HepG2 (cell line): ENCODE measurements around the gene STXBP4. TPM values are rescaled to one million over a fixed set of nuclear protein-coding genes. Genes with fewer than 3 reads are reported as not detected.
A peak's percentile ranks its signal among the peaks of the same experiment; 100 is the strongest.

Experiments used
- ARNTL ChIP-seq: sonication (generic); formaldehyde crosslinking; IDR thresholded peaks from 2 replicates; pipeline ENCODE4 v1.4.0; 2020; ENCODE audit warnings: mild to moderate bottlenecking, missing genetic modification reagents
- BCL6 ChIP-seq: IDR thresholded peaks from 2 replicates; pipeline ENCODE4 v1.6.1; 2016; ENCODE audit warnings: missing genetic modification reagents, missing compliant biosample characterization
- CC2D1A ChIP-seq: sonication (generic); formaldehyde crosslinking; IDR thresholded peaks from 2 replicates; pipeline ENCODE4 v1.8.1; 2023; ENCODE audit warnings: mild to moderate bottlenecking, missing genetic modification reagents
- GZF1 ChIP-seq: sonication (generic); formaldehyde crosslinking; IDR thresholded peaks from 2 replicates; pipeline ENCODE4 v1.5.1; 2020; ENCODE audit warnings: mild to moderate bottlenecking, missing genetic modification reagents
- HDAC2 ChIP-seq: sonication (generic); formaldehyde crosslinking; IDR thresholded peaks from 2 replicates; pipeline ENCODE4 v1.4.0; 2020; ENCODE audit warnings: missing genetic modification reagents
- MYC ChIP-seq: sonication (generic); formaldehyde crosslinking; IDR thresholded peaks from 2 replicates; pipeline ENCODE4 v1.9.0; 2021; ENCODE audit warnings: missing genetic modification reagents, borderline replicate concordance
- ONECUT2 ChIP-seq: sonication (generic); formaldehyde crosslinking; IDR thresholded peaks from 2 replicates; pipeline ENCODE4 v1.4.0; 2020; ENCODE audit warnings: missing genetic modification reagents
- PBX2 ChIP-seq: IDR thresholded peaks from 2 replicates; pipeline ENCODE4 v1.6.1; 2016; ENCODE audit warnings: control low read depth
- POGZ ChIP-seq: sonication (generic); formaldehyde crosslinking; IDR thresholded peaks from 2 replicates; pipeline ENCODE4 v1.4.0; 2020; ENCODE audit warnings: mild to moderate bottlenecking, missing genetic modification reagents
- POLR2A ChIP-seq, 2 experiments: IDR thresholded peaks; 2 replicates each; pipeline ENCODE4 v1.6.1; 2011; ENCODE audit warnings: low read depth in 2 of 2, low read length in 2 of 2, mild to moderate bottlenecking in 1 of 2, moderate library complexity in 1 of 2; ENCODE audit not compliant: insufficient read depth in 1 of 2
- ZNF264 ChIP-seq: sonication (generic); formaldehyde crosslinking; IDR thresholded peaks from 2 replicates; pipeline ENCODE4 v1.4.0; 2020; ENCODE audit warnings: missing genetic modification reagents
- ZNF317 ChIP-seq: sonication (generic); formaldehyde crosslinking; IDR thresholded peaks from 2 replicates; pipeline ENCODE4 v1.5.0; 2020; ENCODE audit warnings: mild to moderate bottlenecking, missing genetic modification reagents
- ZNF746 ChIP-seq: sonication (generic); formaldehyde crosslinking; IDR thresholded peaks from 2 replicates; pipeline ENCODE4 v1.8.0; 2022; ENCODE audit warnings: mild to moderate bottlenecking, missing genetic modification reagents
- ZNF792 ChIP-seq: IDR thresholded peaks from 2 replicates; pipeline ENCODE4 v1.6.1; 2016
- polyA plus RNA-seq, 8 experiments: library from polyadenylated mRNA; depleted of rRNA in 3 of 8; stranded (reverse) in 7 of 8; unstranded in 1 of 8; fragments of >200 nt; fragmentation: Illumina TruSeq in 4 of 8; extraction: Trizol in 4 of 8; gene quantifications; 2 replicates each; pipeline versions ENCODE4 v1.2.1 to v1.2.3, GENCODE V29; 2011 to 2016; ENCODE audit warnings: low read depth in 4 of 8, missing spikeins in 1 of 8, mixed read lengths in 1 of 8; ENCODE audit not compliant: insufficient read depth in 1 of 8
- total RNA-seq, 5 experiments: library from RNA; depleted of rRNA; stranded (reverse); fragments of >200 nt; fragmentation: Illumina TruSeq; extraction: Trizol; gene quantifications; 2 replicates each; pipeline ENCODE4 v1.2.3, GENCODE V29; 2016; ENCODE audit warnings: low read depth in 1 of 5
- TF ChIP-seq, protein P1 (sequence below): sonication (generic); formaldehyde crosslinking; IDR thresholded peaks from 2 replicates; pipeline ENCODE4 v1.4.0; 2020; ENCODE audit warnings: missing genetic modification reagents, borderline replicate concordance
- TF ChIP-seq, protein P2 (sequence below): sonication (generic); formaldehyde crosslinking; IDR thresholded peaks from 2 replicates; pipeline ENCODE4 v1.5.0; 2020; ENCODE audit warnings: missing genetic modification reagents
- TF ChIP-seq, protein P3 (sequence below): sonication (generic); formaldehyde crosslinking; IDR thresholded peaks from 2 replicates; pipeline ENCODE4 v1.5.1; 2020; ENCODE audit warnings: mild to moderate bottlenecking, missing genetic modification reagents
- TF ChIP-seq, protein P4 (sequence below): IDR thresholded peaks from 2 replicates; pipeline ENCODE4 v1.6.1; 2018; ENCODE audit warnings: missing genetic modification reagents

Gene STXBP4
- total and polyA plus RNA-seq, 2 of the 13 experiments (the other 11 are each of a cell fraction or from before 2014, with no cell fraction given) = 8.5 to 36.1 TPM

DNA sequence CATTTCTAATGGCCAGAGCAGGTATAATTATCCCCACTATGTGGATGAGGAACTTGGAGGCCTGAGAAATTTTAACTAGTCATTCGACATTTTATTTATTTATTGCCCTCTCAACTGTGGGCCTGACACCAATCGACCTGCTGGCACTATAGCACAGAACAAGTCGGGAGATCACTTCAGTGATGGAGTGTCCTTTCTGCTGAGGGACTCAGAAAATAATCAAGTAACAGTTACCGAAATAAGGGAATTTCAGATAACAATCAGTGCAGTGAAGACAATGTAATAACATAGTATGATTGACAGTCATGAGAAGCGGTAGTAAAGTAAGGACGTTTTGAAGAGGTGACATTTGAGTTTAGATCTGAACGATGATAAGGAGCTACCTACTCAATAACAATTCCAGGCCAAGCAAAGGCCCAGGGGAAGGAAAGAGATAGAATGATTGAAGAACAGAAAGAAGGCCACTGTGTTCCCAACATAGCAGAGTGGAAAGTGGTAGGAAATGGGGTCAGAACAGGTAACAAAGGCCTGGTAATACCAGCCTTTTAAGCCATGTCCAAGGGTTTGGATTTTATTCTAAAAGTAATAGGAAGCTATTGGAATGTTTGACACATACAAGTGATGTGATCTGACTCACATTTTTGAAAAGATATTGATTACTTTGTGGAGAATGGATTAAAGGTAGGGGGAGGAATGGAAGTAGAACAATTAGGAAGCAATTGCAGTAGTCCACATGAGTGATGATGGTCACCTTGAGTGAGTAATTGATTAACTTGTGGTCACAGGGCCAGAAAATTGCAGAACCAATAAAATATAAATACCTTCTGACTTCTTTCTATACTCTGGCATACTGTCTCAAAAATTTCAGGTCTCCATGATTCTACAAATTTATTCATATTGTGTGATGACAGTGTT lies 1.4 kb downstream of the STXBP4 start (continued):
- TF ChIP-seq PBX2 (CRISPR knock-in tag) (0 out of 2 replicates have a peak, but pooled peaks have one; percentile 32), MYC (CRISPR knock-in tag) (no peak), ZNF317 (CRISPR knock-in tag) (0 out of 2 replicates have a peak, but pooled peaks have one; percentile 41), ZNF746 (CRISPR knock-in tag) (no peak), HDAC2 (CRISPR knock-in tag) (peak; percentile 31), CC2D1A (peak; percentile 86; the same call in 1 of the 2 replicates), ZNF264 (CRISPR knock-in tag) (0 out of 2 replicates have a peak, but pooled peaks have one; percentile 38), ONECUT2 (peak; percentile 61), ARNTL (CRISPR knock-in tag) (peak; percentile 41; the same call in 1 of the 2 replicates), ZNF792 (CRISPR knock-in tag) (peak; percentile 23; the same call in 1 of the 2 replicates), GZF1 (CRISPR knock-in tag) (0 out of 2 replicates have a peak, but pooled peaks have one; percentile 49), POGZ (CRISPR knock-in tag) (no peak), POLR2A (IDR thresholded peaks at IDR 0.05; ENCODE audit: insufficient read depth in 1 of 2, low read depth in 2 of 2, low read length in 2 of 2) (0 out of 4 replicates have a peak, but pooled peaks of 1 of the 2 experiments have one; percentile 19), BCL6 (CRISPR knock-in tag) (no peak)
- TF ChIP-seq, protein P1, sequence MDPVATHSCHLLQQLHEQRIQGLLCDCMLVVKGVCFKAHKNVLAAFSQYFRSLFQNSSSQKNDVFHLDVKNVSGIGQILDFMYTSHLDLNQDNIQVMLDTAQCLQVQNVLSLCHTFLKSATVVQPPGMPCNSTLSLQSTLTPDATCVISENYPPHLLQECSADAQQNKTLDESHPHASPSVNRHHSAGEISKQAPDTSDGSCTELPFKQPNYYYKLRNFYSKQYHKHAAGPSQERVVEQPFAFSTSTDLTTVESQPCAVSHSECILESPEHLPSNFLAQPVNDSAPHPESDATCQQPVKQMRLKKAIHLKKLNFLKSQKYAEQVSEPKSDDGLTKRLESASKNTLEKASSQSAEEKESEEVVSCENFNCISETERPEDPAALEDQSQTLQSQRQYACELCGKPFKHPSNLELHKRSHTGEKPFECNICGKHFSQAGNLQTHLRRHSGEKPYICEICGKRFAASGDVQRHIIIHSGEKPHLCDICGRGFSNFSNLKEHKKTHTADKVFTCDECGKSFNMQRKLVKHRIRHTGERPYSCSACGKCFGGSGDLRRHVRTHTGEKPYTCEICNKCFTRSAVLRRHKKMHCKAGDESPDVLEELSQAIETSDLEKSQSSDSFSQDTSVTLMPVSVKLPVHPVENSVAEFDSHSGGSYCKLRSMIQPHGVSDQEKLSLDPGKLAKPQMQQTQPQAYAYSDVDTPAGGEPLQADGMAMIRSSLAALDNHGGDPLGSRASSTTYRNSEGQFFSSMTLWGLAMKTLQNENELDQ = no peak
- TF ChIP-seq, protein P2, sequence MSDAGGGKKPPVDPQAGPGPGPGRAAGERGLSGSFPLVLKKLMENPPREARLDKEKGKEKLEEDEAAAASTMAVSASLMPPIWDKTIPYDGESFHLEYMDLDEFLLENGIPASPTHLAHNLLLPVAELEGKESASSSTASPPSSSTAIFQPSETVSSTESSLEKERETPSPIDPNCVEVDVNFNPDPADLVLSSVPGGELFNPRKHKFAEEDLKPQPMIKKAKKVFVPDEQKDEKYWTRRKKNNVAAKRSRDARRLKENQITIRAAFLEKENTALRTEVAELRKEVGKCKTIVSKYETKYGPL (CRISPR knock-in tag) = peak; percentile 38; the same call in 1 of the 2 replicates
- TF ChIP-seq, protein P3, sequence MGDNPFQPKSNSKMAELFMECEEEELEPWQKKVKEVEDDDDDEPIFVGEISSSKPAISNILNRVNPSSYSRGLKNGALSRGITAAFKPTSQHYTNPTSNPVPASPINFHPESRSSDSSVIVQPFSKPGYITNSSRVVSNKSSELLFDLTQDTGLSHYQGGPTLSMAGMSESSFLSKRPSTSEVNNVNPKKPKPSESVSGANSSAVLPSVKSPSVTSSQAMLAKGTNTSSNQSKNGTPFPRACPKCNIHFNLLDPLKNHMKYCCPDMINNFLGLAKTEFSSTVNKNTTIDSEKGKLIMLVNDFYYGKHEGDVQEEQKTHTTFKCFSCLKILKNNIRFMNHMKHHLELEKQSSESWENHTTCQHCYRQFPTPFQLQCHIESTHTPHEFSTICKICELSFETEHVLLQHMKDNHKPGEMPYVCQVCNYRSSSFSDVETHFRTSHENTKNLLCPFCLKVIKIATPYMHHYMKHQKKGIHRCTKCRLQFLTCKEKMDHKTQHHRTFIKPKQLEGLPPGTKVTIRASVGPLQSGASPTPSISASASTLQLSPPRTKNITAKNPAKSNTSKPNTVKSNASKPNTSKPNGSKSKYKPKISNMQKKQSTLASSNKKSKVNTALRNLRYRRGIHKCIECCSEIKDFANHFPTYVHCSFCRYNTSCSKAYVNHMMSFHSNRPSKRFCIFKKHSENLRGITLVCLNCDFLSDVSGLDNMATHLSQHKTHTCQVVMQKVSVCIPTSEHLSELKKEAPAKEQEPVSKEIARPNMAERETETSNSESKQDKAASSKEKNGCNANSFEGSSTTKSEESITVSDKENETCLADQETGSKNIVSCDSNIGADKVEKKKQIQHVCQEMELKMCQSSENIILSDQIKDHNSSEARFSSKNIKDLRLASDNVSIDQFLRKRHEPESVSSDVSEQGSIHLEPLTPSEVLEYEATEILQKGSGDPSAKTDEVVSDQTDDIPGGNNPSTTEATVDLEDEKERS (CRISPR knock-in tag) = peak; percentile 90
- TF ChIP-seq, protein P4, sequence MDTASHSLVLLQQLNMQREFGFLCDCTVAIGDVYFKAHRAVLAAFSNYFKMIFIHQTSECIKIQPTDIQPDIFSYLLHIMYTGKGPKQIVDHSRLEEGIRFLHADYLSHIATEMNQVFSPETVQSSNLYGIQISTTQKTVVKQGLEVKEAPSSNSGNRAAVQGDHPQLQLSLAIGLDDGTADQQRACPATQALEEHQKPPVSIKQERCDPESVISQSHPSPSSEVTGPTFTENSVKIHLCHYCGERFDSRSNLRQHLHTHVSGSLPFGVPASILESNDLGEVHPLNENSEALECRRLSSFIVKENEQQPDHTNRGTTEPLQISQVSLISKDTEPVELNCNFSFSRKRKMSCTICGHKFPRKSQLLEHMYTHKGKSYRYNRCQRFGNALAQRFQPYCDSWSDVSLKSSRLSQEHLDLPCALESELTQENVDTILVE (CRISPR knock-in tag) = peak; percentile 44; the same call in 1 of the 2 replicates
